A673 (cell line): Measurements from ENCODE around the gene LTC4S.

ENCODE experiments used
- EZH2 ChIP-seq: fragments of 200-600 bp; sonication (generic); IDR thresholded peaks from 2 replicates; pipeline ENCODE4 v1.6.1; 2017; ENCODE audit warnings: borderline replicate concordance, low read depth, mild to moderate bottlenecking, mixed read lengths, antibody characterized with exemption, low read length; ENCODE audit not compliant: poor library complexity, severe bottlenecking
- TF ChIP-seq, protein P1 (sequence below): fragments of 300-800, 200-600 bp; sonication (generic); conservative IDR thresholded peaks from 2 replicates; pipeline ENCODE4 v1.5.1; 2017; ENCODE audit warnings: low read depth, mild to moderate bottlenecking, antibody characterized with exemption, low read length, moderate library complexity, mixed read lengths

DNA sequence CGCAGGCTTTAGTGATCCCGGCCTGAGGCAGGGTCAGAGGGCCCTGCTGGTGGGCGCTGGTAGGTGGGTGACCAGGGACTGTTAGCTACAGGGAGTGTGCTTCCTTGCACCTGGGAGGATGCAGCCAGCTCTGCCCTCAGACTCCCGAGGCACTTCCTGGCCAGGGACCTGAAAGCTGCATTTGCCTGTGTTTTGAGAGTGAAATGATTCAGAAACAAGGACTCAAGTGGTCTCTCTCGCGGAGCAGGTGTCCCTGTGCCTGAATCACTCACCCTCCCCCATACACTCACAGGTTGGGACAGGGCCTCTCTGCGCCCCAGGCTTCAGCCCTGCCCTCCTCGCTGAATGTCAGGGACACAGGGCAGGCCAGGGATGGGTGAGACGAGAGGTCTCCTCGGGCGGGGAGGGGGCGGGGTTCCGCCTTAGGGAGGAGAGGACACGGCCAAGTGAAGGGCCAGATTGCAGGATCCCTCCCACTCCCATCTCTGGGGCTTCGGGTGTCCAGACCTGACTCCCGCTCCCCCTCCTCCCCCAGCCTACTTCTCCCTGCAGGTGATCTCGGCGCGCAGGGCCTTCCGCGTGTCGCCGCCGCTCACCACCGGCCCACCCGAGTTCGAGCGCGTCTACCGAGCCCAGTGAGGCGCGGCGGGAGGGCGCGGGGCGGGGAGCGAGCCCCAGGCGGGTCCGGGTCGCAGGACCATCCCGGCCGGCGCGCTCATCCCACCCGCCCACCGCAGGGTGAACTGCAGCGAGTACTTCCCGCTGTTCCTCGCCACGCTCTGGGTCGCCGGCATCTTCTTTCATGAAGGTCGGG lies 1.5 kb downstream of the LTC4S start:
- TF ChIP-seq, protein P1, sequence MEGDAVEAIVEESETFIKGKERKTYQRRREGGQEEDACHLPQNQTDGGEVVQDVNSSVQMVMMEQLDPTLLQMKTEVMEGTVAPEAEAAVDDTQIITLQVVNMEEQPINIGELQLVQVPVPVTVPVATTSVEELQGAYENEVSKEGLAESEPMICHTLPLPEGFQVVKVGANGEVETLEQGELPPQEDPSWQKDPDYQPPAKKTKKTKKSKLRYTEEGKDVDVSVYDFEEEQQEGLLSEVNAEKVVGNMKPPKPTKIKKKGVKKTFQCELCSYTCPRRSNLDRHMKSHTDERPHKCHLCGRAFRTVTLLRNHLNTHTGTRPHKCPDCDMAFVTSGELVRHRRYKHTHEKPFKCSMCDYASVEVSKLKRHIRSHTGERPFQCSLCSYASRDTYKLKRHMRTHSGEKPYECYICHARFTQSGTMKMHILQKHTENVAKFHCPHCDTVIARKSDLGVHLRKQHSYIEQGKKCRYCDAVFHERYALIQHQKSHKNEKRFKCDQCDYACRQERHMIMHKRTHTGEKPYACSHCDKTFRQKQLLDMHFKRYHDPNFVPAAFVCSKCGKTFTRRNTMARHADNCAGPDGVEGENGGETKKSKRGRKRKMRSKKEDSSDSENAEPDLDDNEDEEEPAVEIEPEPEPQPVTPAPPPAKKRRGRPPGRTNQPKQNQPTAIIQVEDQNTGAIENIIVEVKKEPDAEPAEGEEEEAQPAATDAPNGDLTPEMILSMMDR, result no peak
- TF ChIP-seq EZH2, result no peak
